ENCODE measurements around the gene CDH4. TPM values are rescaled to one million over a fixed set of nuclear protein-coding genes. Genes with fewer than 3 reads are reported as not detected.

The CDH4 gene
- total and polyA plus RNA-seq, 2 of the 13 experiments (the other 11 are each of a cell fraction or from before 2014, with no cell fraction given), result not detected

GRCh38 chr20:61951695-61952533 is 699.9 kb downstream of the CDH4 start (continued):
- TF ChIP-seq, protein P1, sequence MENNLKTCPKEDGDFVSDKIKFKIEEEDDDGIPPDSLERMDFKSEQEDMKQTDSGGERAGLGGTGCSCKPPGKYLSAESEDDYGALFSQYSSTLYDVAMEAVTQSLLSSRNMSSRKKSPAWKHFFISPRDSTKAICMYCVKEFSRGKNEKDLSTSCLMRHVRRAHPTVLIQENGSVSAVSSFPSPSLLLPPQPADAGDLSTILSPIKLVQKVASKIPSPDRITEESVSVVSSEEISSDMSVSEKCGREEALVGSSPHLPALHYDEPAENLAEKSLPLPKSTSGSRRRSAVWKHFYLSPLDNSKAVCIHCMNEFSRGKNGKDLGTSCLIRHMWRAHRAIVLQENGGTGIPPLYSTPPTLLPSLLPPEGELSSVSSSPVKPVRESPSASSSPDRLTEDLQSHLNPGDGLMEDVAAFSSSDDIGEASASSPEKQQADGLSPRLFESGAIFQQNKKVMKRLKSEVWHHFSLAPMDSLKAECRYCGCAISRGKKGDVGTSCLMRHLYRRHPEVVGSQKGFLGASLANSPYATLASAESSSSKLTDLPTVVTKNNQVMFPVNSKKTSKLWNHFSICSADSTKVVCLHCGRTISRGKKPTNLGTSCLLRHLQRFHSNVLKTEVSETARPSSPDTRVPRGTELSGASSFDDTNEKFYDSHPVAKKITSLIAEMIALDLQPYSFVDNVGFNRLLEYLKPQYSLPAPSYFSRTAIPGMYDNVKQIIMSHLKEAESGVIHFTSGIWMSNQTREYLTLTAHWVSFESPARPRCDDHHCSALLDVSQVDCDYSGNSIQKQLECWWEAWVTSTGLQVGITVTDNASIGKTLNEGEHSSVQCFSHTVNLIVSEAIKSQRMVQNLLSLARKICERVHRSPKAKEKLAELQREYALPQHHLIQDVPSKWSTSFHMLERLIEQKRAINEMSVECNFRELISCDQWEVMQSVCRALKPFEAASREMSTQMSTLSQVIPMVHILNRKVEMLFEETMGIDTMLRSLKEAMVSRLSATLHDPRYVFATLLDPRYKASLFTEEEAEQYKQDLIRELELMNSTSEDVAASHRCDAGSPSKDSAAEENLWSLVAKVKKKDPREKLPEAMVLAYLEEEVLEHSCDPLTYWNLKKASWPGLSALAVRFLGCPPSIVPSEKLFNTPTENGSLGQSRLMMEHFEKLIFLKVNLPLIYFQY (CRISPR knock-in tag; IDR thresholded peaks at IDR 0.05; ENCODE audit: borderline replicate concordance), result peak; percentile 90
- peak; percentile 59; the same call in 1 of the 2 replicates for TF ChIP-seq MAFG (CRISPR knock-in tag; IDR thresholded peaks at IDR 0.05)
- TF ChIP-seq ZNF44 (CRISPR knock-in tag; IDR thresholded peaks at IDR 0.05), result peak; percentile 71; the same call in 1 of the 2 replicates
- TF ChIP-seq ZBTB42 (CRISPR knock-in tag; IDR thresholded peaks at IDR 0.05), result peak; percentile 97
- no peak for TF ChIP-seq PCBP2 (optimal IDR thresholded peaks at IDR 0.05; ENCODE audit: low read depth, low read length, poor library complexity, severe bottlenecking)
- TF ChIP-seq ZNF556 (CRISPR knock-in tag; IDR thresholded peaks at IDR 0.05; ENCODE audit: borderline replicate concordance), result peak; percentile 86
- no peak for TF ChIP-seq RBM22 (optimal IDR thresholded peaks at IDR 0.05; ENCODE audit: low read length)
- TF ChIP-seq ZNF333 (CRISPR knock-in tag; IDR thresholded peaks at IDR 0.05; ENCODE audit: borderline replicate concordance), result 0 out of 2 replicates have a peak, but pooled peaks have one; percentile 94
- peak; percentile 91 for TF ChIP-seq ZNF570 (CRISPR knock-in tag; IDR thresholded peaks at IDR 0.05; ENCODE audit: borderline replicate concordance)
- TF ChIP-seq PRPF4 (IDR thresholded peaks at IDR 0.05; ENCODE audit: low read depth, low read length, poor library complexity, severe bottlenecking), result no peak
- TF ChIP-seq MBD4 (IDR thresholded peaks at IDR 0.05; ENCODE audit: borderline replicate concordance, low read length), result no peak
- TF ChIP-seq ZNF460 (CRISPR knock-in tag; IDR thresholded peaks at IDR 0.05; ENCODE audit: borderline replicate concordance), result no peak
- TF ChIP-seq SOX6 (IDR thresholded peaks at IDR 0.05), result no peak
- no peak for TF ChIP-seq SOX6 (CRISPR knock-in tag; IDR thresholded peaks at IDR 0.05)
- TF ChIP-seq SMC3 (IDR thresholded peaks at IDR 0.05; ENCODE audit: low read length), result no peak
- TF ChIP-seq ZNF264 (CRISPR knock-in tag; IDR thresholded peaks at IDR 0.05), result peak; percentile 94
- peak; percentile 98 for TF ChIP-seq SNAI1 (CRISPR knock-in tag; IDR thresholded peaks at IDR 0.05; ENCODE audit: borderline replicate concordance)
- TF ChIP-seq, protein P2, sequence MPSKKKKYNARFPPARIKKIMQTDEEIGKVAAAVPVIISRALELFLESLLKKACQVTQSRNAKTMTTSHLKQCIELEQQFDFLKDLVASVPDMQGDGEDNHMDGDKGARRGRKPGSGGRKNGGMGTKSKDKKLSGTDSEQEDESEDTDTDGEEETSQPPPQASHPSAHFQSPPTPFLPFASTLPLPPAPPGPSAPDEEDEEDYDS (CRISPR knock-in tag; IDR thresholded peaks at IDR 0.05), result peak; percentile 63
- TF ChIP-seq, protein P3, sequence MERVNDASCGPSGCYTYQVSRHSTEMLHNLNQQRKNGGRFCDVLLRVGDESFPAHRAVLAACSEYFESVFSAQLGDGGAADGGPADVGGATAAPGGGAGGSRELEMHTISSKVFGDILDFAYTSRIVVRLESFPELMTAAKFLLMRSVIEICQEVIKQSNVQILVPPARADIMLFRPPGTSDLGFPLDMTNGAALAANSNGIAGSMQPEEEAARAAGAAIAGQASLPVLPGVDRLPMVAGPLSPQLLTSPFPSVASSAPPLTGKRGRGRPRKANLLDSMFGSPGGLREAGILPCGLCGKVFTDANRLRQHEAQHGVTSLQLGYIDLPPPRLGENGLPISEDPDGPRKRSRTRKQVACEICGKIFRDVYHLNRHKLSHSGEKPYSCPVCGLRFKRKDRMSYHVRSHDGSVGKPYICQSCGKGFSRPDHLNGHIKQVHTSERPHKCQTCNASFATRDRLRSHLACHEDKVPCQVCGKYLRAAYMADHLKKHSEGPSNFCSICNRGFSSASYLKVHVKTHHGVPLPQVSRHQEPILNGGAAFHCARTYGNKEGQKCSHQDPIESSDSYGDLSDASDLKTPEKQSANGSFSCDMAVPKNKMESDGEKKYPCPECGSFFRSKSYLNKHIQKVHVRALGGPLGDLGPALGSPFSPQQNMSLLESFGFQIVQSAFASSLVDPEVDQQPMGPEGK (CRISPR knock-in tag; IDR thresholded peaks at IDR 0.05), result peak; percentile 88
- TF ChIP-seq SRSF9 (IDR thresholded peaks at IDR 0.05; ENCODE audit: borderline replicate concordance, insufficient read depth, low read depth, low read length, poor library complexity, severe bottlenecking), result no peak
- peak; percentile 77 for TF ChIP-seq NCOA2 (CRISPR knock-in tag; IDR thresholded peaks at IDR 0.05)
- peak; percentile 82 for TF ChIP-seq RARA (CRISPR knock-in tag; IDR thresholded peaks at IDR 0.05)
- no peak for TF ChIP-seq MLLT10 (CRISPR knock-in tag; IDR thresholded peaks at IDR 0.05)
- no peak; the same call in 1 of the 2 replicates for TF ChIP-seq HOXA7 (CRISPR knock-in tag; IDR thresholded peaks at IDR 0.05)
- peak; percentile 90 for TF ChIP-seq REPIN1 (CRISPR knock-in tag; IDR thresholded peaks at IDR 0.05; ENCODE audit: borderline replicate concordance, low read depth)

Data from HepG2 (cell line).